BLaER1 (cell line): Measurements from ENCODE around the gene UNC45B.
"Not testable (repeated sequence)": the region's sequence is repeated elsewhere in the genome, so short reads cannot be mapped to it uniquely, and the experiment has no call there.

Experiments used
- H3K27ac ChIP-seq: shearing (Covaris generic); formaldehyde crosslinking; 2 replicates; pipeline ENCODE4 v1.8.1; 2022
- H3K27me3 ChIP-seq: shearing (Covaris generic); formaldehyde crosslinking; 2 replicates; pipeline ENCODE4 v1.8.1; 2022
- H3K36me3 ChIP-seq: shearing (Covaris generic); formaldehyde crosslinking; 2 replicates; pipeline ENCODE4 v1.8.1; 2022
- H3K4me1 ChIP-seq: shearing (Covaris generic); formaldehyde crosslinking; 2 replicates; pipeline ENCODE4 v1.8.1; 2022
- H3K4me2 ChIP-seq: shearing (Covaris generic); formaldehyde crosslinking; 2 replicates; pipeline ENCODE4 v1.8.1; 2022
- H3K4me3 ChIP-seq: shearing (Covaris generic); formaldehyde crosslinking; 2 replicates; pipeline ENCODE4 v1.8.1; 2022
- H3K9ac ChIP-seq: shearing (Covaris generic); formaldehyde crosslinking; 2 replicates; pipeline ENCODE4 v1.8.1; 2022
- H3K9me3 ChIP-seq: shearing (Covaris generic); formaldehyde crosslinking; 2 replicates; pipeline ENCODE4 v1.8.1; 2022
- H4K20me1 ChIP-seq: shearing (Covaris generic); formaldehyde crosslinking; 2 replicates; pipeline ENCODE4 v1.8.1; 2022
- Cebpa-rat ChIP-seq: shearing (Covaris generic); IDR thresholded peaks from 2 replicates; pipeline ENCODE4 v1.8.1; 2022

The UNC45B gene

DNA sequence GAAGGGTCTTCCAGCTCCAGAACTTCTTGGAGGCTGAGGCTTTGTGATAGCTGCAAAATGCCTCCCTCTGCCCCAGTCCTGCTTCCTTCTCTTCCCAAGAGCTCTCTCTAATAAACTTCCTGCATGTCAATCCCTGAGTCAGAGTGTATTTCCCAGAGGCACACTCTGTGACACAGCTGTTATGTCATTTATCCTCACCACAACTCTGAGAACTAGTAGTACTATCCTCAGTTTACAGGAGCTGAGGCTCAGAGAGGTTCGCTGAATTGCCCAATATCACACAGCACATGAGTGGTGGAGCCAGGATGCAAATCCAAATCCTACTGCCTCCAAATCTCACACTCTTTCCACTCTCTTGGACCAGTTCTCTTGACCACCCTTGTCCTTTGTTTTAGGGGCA is 20.0 kb downstream of the UNC45B start:
- Histone ChIP-seq H3K4me3 (no peak overlapping the region), H3K4me1 (no peaks in the 10 kb centered on the region), H3K27me3 (no peaks in the 10 kb centered on the region)

DNA sequence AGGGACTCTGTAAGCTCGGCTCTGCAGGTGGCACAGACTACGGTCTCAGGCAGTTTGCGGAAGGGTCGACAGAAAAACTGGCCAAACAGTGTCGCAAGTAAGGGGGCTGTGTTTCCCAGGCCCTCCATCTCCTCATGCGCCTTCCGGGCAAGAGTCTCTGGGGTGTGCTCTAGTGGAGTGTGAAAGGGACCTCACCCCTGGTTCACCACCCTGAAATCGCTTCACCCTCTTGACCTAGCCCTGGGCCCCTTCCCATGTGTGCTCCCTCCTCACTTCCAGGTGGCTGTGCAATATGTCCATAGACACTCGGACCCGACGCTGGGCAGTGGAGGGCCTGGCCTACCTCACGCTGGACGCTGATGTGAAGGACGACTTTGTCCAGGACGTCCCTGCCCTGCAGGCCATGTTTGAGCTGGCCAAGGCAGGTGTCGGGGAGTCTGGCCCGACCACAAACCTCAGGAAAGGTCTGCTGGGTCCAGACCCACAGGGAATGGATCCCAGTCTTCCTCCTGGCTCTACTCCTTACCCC is 22.3 kb downstream of the UNC45B start:
- Histone ChIP-seq H3K4me1 (no peaks in the 10 kb centered on the region), H3K4me2 (no peak overlapping the region), H3K9me3 (no peaks in the 10 kb centered on the region), H4K20me1 (no peaks in the 10 kb centered on the region), H3K9ac (no peak overlapping the region), H3K4me3 (no peak overlapping the region), H3K27ac (no peak overlapping the region), H3K27me3 (no peaks in the 10 kb centered on the region), H3K36me3 (no peaks in the 10 kb centered on the region)
- no peak for TF ChIP-seq Cebpa-rat

More for the DNA sequence above, 20.0 kb downstream of the UNC45B start:
- no peaks in the 10 kb centered on the region for H3K36me3 ChIP-seq
- H3K4me2 ChIP-seq: no peak overlapping the region
- H4K20me1 ChIP-seq: no peaks in the 10 kb centered on the region
- no peak overlapping the region for H3K9ac ChIP-seq
- H3K9me3 ChIP-seq: no peaks in the 10 kb centered on the region
- no peak for TF ChIP-seq Cebpa-rat
- H3K27ac ChIP-seq: no peak overlapping the region

DNA sequence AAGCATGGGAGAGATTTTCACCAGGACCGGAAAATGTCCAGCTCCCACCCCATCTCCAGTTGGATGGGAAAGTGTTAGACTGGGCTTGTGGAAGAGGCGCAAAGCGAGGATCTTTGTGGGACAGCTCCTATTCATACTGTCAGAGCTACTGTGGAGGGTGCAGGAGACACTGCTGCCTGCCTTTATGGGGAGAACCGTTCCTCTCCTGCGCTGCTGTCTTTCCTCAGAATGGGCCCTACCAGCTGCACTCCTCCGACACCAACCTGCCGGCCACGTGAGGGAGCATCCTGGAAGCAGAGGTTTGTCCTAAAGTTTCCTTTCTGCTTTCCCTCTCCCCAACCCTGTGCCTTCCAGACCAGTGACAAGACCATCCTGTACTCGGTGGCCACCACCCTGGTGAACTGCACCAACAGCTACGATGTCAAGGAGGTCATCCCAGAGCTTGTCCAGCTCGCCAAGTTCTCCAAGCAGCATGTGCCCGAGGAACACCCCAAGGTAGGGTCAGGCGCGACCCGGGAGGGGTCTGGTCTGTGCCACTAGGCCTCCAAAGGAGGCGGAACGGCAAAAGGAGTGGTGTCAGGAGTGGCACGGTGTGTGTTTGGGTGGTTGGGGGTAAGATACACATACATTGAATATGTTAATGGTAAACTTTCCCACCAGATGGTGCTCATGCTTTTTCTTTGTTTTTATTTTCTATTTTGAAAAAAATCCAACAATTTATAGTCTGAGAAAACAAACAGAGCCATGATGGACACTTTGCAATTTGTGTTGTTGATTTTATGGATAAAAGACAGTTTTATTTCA is 23.6 kb downstream of the UNC45B start:
- Histone ChIP-seq H4K20me1 (no peaks in the 10 kb centered on the region), H3K4me1 (no peaks in the 10 kb centered on the region), H3K4me3 (no peak overlapping the region), H3K27ac (no peak overlapping the region), H3K9ac (no peak overlapping the region), H3K36me3 (no peaks in the 10 kb centered on the region), H3K4me2 (no peak overlapping the region), H3K9me3 (no peaks in the 10 kb centered on the region), H3K27me3 (no peaks in the 10 kb centered on the region)
- no peak for TF ChIP-seq Cebpa-rat

DNA sequence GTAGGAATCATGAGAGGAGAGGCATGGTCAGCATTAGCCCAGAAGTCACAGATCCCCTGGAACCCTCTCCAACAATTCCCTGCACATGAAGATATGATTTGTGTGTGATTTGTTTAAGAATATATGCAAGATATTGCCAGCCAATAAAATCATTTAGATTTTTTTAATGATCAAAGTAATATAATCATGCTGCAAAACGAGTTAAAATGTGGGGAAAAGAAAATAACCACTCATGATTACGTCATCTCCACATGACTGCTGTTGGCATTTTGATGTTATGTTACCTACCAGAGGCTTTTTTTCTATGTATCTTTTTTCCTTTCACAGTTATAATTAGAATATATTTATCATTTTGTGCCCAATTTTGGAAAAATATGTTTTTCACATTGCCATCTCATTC is 24.2 kb downstream of the UNC45B start:
- TF ChIP-seq Cebpa-rat: no peak
- Histone ChIP-seq H3K27ac (no peak overlapping the region), H3K4me1 (no peaks in the 10 kb centered on the region), H3K4me2 (no peak overlapping the region), H3K36me3 (no peaks in the 10 kb centered on the region), H3K9ac (no peak overlapping the region), H3K4me3 (no peak overlapping the region), H4K20me1 (no peaks in the 10 kb centered on the region), H3K9me3 (no peaks in the 10 kb centered on the region), H3K27me3 (no peaks in the 10 kb centered on the region)

DNA sequence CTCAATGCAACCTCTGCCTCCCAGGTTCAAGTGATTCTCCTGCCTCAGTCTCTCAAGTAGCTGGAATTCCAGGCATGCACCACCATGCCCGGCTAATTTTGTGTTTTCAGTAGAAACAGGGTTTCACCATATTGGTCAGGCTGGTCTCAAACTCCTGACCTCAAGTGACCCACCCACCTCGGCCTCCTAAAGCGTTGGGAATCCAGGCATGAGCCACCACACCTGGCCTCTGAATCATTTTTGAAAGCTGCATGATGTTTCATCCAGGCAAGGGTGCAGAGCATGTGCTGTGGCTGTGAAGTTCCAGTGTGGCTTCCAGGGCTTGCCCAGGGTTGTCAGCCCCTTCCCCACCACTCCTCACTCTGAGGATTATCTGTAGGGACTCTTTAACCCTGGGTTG is 24.7 kb downstream of the UNC45B start:
- not testable (repeated sequence) for H3K4me3 ChIP-seq, H3K27ac ChIP-seq, H3K9ac ChIP-seq, H3K36me3 ChIP-seq, H3K4me1 ChIP-seq, H3K9me3 ChIP-seq, H3K4me2 ChIP-seq, H4K20me1 ChIP-seq, H3K27me3 ChIP-seq

DNA sequence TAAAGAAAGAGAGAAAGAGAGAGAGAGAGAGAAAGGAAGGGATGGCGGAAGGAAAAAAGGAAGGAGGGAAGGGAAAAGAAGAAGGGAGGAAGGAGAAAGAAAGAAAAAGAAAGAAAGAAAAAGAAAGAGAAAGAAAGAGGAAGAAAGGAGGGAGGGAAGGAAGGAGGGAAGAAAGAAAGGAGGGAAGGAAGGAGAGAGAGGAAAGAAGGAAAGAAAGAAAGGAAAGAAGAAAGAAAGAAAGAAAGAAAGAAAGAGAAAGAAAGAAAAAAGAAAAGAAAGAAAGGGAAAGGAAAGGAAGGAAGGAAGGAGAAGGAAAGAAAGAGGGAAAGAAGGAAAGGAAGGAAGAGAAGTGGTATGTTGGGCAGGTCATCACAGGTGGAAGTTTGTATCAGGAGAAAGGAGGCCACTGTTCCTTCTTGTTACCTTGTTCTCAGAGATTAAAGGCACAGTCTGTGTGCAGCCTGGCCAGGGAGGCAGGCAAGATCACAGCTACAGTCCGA is 27.3 kb downstream of the UNC45B start:
- Histone ChIP-seq H3K9me3 (no peaks in the 10 kb centered on the region), H3K27ac (no peak overlapping the region), H3K27me3 (no peaks in the 10 kb centered on the region), H3K4me1 (no peaks in the 10 kb centered on the region), H3K9ac (no peak overlapping the region), H3K4me3 (no peak overlapping the region), H4K20me1 (no peaks in the 10 kb centered on the region), H3K36me3 (no peaks in the 10 kb centered on the region), H3K4me2 (no peak overlapping the region)
- TF ChIP-seq Cebpa-rat: no peak

DNA sequence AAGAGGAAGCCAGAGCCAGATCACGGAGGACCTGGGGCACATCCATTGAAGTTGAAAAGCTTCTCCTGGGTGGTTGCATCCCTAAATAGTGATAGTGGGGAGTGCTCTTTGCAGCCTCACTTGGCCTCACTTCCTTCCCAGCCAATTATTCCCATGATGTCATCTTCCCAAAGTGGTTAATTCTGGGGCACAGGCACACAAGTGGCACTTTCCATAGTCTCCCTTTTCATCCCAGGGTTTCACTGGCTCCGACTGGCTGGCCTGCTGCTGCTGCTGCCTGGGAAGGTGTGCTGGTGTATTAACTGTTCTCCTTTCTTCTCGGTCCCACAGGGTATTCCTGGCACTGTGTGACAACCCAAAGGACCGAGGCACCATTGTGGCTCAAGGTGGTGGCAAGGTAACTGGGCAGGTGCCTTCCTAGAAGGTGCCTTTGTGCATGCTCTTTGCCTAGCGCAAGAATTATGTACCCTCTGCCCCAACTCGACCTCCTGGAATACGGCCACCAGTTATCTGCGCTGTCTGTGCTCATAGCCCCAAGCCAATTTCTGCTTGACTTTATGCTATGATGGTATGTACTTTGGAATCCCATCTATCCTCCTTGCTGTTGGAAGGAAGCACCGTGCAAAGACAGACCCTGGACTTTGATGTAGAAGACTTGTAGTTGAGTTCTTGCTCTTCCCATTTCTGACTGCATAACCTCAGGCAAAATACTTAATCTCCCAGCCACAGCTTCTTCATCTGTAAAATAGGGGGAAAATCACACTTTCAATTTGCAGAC is 28.2 kb downstream of the UNC45B start:
- no peaks in the 10 kb centered on the region for H3K4me1 ChIP-seq
- no peak overlapping the region for H3K9ac ChIP-seq
- no peak for TF ChIP-seq Cebpa-rat
- no peaks in the 10 kb centered on the region for H3K36me3 ChIP-seq
- no peaks in the 10 kb centered on the region for H4K20me1 ChIP-seq
- no peaks in the 10 kb centered on the region for H3K9me3 ChIP-seq
- H3K27me3 ChIP-seq: no peaks in the 10 kb centered on the region
- H3K4me3 ChIP-seq: no peak overlapping the region
- no peak overlapping the region for H3K4me2 ChIP-seq
- no peak overlapping the region for H3K27ac ChIP-seq

DNA sequence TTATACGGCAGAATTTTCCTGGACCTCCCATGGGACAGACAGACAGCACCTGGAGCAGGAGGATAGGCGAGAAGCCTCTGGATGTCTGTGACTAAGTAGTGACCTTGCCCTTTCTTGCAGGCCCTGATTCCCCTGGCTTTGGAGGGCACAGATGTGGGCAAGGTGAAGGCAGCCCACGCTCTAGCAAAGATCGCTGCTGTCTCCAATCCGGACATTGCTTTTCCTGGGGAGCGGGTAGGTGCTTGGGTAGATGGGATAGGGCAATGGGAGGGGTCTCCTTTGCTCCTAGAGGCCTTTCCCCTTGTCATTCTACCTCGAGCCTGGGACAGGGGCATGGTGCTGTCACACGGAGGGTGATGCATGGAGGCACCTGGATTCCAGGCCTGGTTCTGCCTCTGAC is 29.3 kb downstream of the UNC45B start:
- Histone ChIP-seq H3K27me3 (no peaks in the 10 kb centered on the region), H3K4me2 (no peak overlapping the region), H3K36me3 (no peaks in the 10 kb centered on the region), H4K20me1 (no peaks in the 10 kb centered on the region), H3K4me3 (no peak overlapping the region), H3K9ac (no peak overlapping the region), H3K4me1 (no peaks in the 10 kb centered on the region), H3K9me3 (no peaks in the 10 kb centered on the region), H3K27ac (no peak overlapping the region)
- TF ChIP-seq Cebpa-rat: no peak

DNA sequence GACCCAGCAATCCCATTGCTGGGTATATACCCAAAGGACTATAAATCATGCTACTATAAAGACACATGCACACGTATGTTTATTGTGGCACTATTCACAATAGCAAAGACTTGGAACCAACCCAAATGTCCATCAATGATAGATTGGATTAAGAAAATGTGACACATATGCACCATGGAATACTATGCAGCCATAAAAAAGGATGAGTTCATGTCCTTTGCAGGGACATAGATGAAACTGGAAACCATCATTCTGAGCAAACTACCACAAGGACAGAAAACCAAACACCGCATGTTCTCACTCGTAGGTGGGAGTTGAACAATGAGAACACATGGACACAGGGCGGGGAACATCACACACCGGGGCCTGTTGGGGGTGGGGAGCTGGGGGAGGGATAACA is 31.8 kb downstream of the UNC45B start:
- not testable (repeated sequence) for H3K4me3 ChIP-seq, H3K4me1 ChIP-seq, H3K9me3 ChIP-seq, H3K36me3 ChIP-seq, H3K4me2 ChIP-seq, H3K27me3 ChIP-seq, H3K27ac ChIP-seq, H3K9ac ChIP-seq, H4K20me1 ChIP-seq

DNA sequence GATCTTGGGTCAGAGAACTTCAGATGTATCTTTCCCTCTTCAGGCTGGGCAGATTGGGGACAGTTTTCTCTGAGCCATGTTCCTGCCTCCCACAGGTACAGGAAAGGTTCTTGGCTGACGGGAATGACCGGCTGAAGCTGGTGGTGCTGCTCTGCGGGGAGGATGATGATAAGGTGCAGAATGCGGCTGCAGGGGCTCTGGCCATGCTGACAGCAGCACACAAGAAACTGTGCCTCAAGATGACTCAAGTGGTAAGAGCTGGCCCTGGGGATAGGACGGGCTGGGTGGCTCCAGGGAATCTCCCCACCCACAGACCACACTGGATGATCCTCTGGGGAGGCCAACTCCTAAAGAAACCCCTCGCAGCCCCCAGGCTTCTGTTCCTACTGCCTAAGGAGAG is 35.7 kb downstream of the UNC45B start:
- Histone ChIP-seq H4K20me1 (no peaks in the 10 kb centered on the region), H3K9ac (no peak overlapping the region), H3K4me2 (no peak overlapping the region), H3K27ac (no peak overlapping the region), H3K4me3 (no peak overlapping the region), H3K4me1 (no peaks in the 10 kb centered on the region), H3K36me3 (no peaks in the 10 kb centered on the region), H3K27me3 (no peaks in the 10 kb centered on the region), H3K9me3 (no peaks in the 10 kb centered on the region)
- TF ChIP-seq Cebpa-rat: no peak
